Pulmonary artery endothelial cell (primary cell): ENCODE data around the gene CDC25A. TPM values are rescaled to one million over a fixed set of nuclear protein-coding genes. Genes with fewer than 3 reads are reported as not detected.

Experiments used
- DNase-seq: peaks from one replicate; pipeline ENCODE4 v3.0.0-alpha.2; 2011; ENCODE audit warnings: low read depth, low spot score
- total RNA-seq: library from RNA; depleted of rRNA; stranded (reverse); fragments of >200 nt; gene quantifications from 2 replicates; pipeline ENCODE4 v1.2.3, GENCODE V29; 2014

Gene CDC25A
- total RNA-seq, 1 donor from 2014 or later, result 15.8 TPM

- no peak for DNase-seq
Measured at GRCh38 chr3:48110463-48110862, 77.8 kb downstream of the CDC25A start.

- DNase-seq, result no peak
Measured at GRCh38 chr3:48107227-48107626, 81.0 kb downstream of the CDC25A start.

Other genes starting within 250 kb of the CDC25A start
- 67.1 and 72.6 TPM in 2 replicates for gene MAP4, start 172.0 kb downstream of the CDC25A start, total RNA-seq
- gene CAMP, start 35.1 kb upstream of the CDC25A start, total RNA-seq, result not detected in 2 replicates
- gene ZNF589, start 52.7 kb upstream of the CDC25A start, total RNA-seq, result 5.9 and 8.7 TPM in 2 replicates
- 18.7 and 28.0 TPM in 2 replicates for gene NME6, start 113.0 kb upstream of the CDC25A start, total RNA-seq
- gene SPINK8, start 145.2 kb upstream of the CDC25A start, total RNA-seq, result not detected in 2 replicates
- gene FBXW12, start 183.8 kb upstream of the CDC25A start, total RNA-seq, result 0.13 TPM in 1 of 2 replicates, not detected in the other
- gene PLXNB1, start 241.7 kb upstream of the CDC25A start, total RNA-seq, result 9.3 and 16.2 TPM in 2 replicates